Nephron progenitor cell (in vitro differentiated cells): ENCODE measurements around the gene MAS1L.

ENCODE experiments used
- DNase-seq: peaks from one replicate; pipeline ENCODE4 v3.0.0; 2021
- H3K27ac Mint-ChIP-seq: 2 replicates; pipeline ENCODE4 v1.8.0; 2021; ENCODE audit warnings: mild to moderate bottlenecking, moderate library complexity, mixed read lengths
- H3K27me3 Mint-ChIP-seq: 2 replicates; pipeline ENCODE4 v1.8.0; 2021; ENCODE audit warnings: mild to moderate bottlenecking, low read depth, mixed read lengths; ENCODE audit not compliant: poor library complexity
- H3K36me3 Mint-ChIP-seq: 2 replicates; pipeline ENCODE4 v1.8.0; 2021; ENCODE audit warnings: low read depth, mixed read lengths
- H3K4me1 Mint-ChIP-seq: 2 replicates; pipeline ENCODE4 v1.8.0; 2021; ENCODE audit warnings: mixed read lengths
- H3K4me3 Mint-ChIP-seq: 2 replicates; pipeline ENCODE4 v1.8.0; 2021; ENCODE audit warnings: mild to moderate bottlenecking, moderate library complexity, mixed read lengths
- H3K9me3 Mint-ChIP-seq: 2 replicates; pipeline ENCODE4 v1.8.0; 2021; ENCODE audit warnings: mild to moderate bottlenecking, moderate library complexity, mixed read lengths
- TF ChIP-seq, protein P1 (sequence below): fragments of 200-600 bp; sonication (generic); IDR thresholded peaks from 2 replicates; pipeline ENCODE4 v1.5.0; 2021; ENCODE audit warnings: antibody characterized with exemption

The MAS1L gene

DNA sequence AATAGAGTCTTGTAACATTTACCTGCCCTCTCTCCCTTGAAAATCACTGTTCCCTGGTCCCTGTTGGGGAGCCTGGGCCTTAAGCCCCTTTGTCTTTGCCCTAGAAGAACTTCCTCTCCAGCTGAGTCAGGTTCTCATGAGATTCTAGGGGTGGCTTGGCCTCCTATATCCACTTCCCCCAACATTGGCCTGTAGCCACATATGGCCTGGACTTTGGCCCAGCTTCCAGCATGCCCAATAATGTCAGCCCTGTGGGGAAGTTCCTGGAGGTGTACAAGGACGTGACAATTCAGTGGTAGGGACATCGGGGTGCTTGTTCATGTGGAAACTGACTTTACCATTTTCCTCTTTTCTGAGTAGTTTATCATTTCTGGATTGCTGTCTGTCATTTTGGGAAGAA lies 17.2 kb upstream of the MAS1L start:
- no peaks in the 10 kb centered on the region for H3K9me3 Mint-ChIP-seq
- no peaks in the 10 kb centered on the region for H3K36me3 Mint-ChIP-seq
- H3K27me3 Mint-ChIP-seq, result peaks cover 22% of the 10 kb centered on the region
- no peak for DNase-seq
- H3K4me3 Mint-ChIP-seq, result no peak overlapping the region
- no peak overlapping the region for H3K27ac Mint-ChIP-seq
- TF ChIP-seq, protein P1, sequence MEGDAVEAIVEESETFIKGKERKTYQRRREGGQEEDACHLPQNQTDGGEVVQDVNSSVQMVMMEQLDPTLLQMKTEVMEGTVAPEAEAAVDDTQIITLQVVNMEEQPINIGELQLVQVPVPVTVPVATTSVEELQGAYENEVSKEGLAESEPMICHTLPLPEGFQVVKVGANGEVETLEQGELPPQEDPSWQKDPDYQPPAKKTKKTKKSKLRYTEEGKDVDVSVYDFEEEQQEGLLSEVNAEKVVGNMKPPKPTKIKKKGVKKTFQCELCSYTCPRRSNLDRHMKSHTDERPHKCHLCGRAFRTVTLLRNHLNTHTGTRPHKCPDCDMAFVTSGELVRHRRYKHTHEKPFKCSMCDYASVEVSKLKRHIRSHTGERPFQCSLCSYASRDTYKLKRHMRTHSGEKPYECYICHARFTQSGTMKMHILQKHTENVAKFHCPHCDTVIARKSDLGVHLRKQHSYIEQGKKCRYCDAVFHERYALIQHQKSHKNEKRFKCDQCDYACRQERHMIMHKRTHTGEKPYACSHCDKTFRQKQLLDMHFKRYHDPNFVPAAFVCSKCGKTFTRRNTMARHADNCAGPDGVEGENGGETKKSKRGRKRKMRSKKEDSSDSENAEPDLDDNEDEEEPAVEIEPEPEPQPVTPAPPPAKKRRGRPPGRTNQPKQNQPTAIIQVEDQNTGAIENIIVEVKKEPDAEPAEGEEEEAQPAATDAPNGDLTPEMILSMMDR, result no peak
- H3K4me1 Mint-ChIP-seq, result peaks cover 5% of the 10 kb centered on the region

- Mint-ChIP-seq H3K4me3 (no peak overlapping the region), H3K36me3 (no peaks in the 10 kb centered on the region), H3K27ac (no peak overlapping the region), H3K4me1 (peaks cover 5% of the 10 kb centered on the region), H3K27me3 (peaks cover 17% of the 10 kb centered on the region), H3K9me3 (no peaks in the 10 kb centered on the region)
- TF ChIP-seq, protein P1, result no peak
- no peak for DNase-seq
Observed at GRCh38 chr6:29502597-29502996, 14.8 kb upstream of the MAS1L start.

- no peaks in the 10 kb centered on the region for H3K9me3 Mint-ChIP-seq
- peaks cover 19% of the 10 kb centered on the region for H3K27me3 Mint-ChIP-seq
- H3K36me3 Mint-ChIP-seq, result no peaks in the 10 kb centered on the region
- no peak for DNase-seq
- peaks cover 5% of the 10 kb centered on the region for H3K4me1 Mint-ChIP-seq
- TF ChIP-seq, protein P1, result no peak
- H3K4me3 Mint-ChIP-seq, result no peak overlapping the region
- H3K27ac Mint-ChIP-seq, result no peak overlapping the region
Observed at GRCh38 chr6:29502181-29502580, 14.4 kb upstream of the MAS1L start.

DNA sequence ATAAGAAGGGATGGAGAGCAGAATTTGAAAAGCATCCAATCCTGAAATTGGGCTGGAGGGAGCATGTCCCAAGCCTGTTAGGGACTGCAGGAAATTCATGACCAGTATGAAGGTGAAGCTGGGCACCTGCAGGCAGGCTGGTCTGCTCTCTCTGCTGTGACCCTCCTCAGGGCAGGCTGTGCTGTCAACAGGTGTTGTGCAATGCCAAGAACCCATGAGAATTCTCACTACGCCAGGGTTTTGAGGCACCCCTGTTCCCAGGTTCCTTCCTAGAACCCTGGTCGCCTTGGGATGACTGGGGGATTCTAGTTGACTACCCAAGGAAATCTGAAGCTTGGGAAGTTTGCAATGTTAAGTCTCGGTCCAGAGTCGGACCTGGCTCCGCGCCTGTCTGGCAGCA lies 13.3 kb upstream of the MAS1L start:
- H3K36me3 Mint-ChIP-seq, result no peaks in the 10 kb centered on the region
- DNase-seq, result no peak
- TF ChIP-seq, protein P1, result no peak
- H3K27ac Mint-ChIP-seq, result no peak overlapping the region
- peaks cover 19% of the 10 kb centered on the region for H3K27me3 Mint-ChIP-seq
- H3K4me1 Mint-ChIP-seq, result peaks cover 5% of the 10 kb centered on the region
- no peak overlapping the region for H3K4me3 Mint-ChIP-seq
- no peaks in the 10 kb centered on the region for H3K9me3 Mint-ChIP-seq

DNA sequence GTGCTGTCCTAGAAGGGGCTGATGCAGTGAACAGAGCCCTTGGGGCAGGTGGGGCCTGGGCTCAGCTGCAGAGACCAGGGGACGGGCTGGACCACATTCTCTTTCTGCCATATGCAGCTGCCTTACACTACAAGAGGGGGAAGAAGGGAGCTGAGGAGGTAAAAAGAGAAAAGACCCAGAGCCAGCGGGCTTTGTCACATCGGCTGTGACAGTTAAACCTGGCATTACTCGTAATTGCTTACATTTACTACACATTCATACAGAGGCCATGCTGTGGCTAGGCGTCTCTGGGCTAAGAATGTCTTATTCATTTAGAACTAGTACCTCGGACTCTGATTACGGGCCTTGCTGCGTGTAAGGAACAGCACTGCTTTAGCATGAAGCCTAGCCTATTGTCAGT lies 12.8 kb upstream of the MAS1L start:
- H3K27ac Mint-ChIP-seq, result no peak overlapping the region
- peaks cover 17% of the 10 kb centered on the region for H3K27me3 Mint-ChIP-seq
- peaks cover 5% of the 10 kb centered on the region for H3K4me1 Mint-ChIP-seq
- DNase-seq, result no peak
- no peak overlapping the region for H3K4me3 Mint-ChIP-seq
- no peaks in the 10 kb centered on the region for H3K9me3 Mint-ChIP-seq
- H3K36me3 Mint-ChIP-seq, result no peaks in the 10 kb centered on the region
- TF ChIP-seq, protein P1, result no peak

- Mint-ChIP-seq H3K27me3 (peaks cover 15% of the 10 kb centered on the region), H3K4me3 (no peak overlapping the region), H3K9me3 (no peaks in the 10 kb centered on the region), H3K4me1 (peaks cover 5% of the 10 kb centered on the region), H3K27ac (no peak overlapping the region), H3K36me3 (no peaks in the 10 kb centered on the region)
- DNase-seq, result no peak
- TF ChIP-seq, protein P1, result no peak
Observed at GRCh38 chr6:29499704-29500103, 11.9 kb upstream of the MAS1L start.
